ENCODE results near the gene AMH. TPM values are rescaled to one million over a fixed set of nuclear protein-coding genes. Genes with fewer than 3 reads are reported as not detected.

AMH gene
- total RNA-seq, 2 experiments from 2014 or later = 3.3 to 3.5 TPM

DNA sequence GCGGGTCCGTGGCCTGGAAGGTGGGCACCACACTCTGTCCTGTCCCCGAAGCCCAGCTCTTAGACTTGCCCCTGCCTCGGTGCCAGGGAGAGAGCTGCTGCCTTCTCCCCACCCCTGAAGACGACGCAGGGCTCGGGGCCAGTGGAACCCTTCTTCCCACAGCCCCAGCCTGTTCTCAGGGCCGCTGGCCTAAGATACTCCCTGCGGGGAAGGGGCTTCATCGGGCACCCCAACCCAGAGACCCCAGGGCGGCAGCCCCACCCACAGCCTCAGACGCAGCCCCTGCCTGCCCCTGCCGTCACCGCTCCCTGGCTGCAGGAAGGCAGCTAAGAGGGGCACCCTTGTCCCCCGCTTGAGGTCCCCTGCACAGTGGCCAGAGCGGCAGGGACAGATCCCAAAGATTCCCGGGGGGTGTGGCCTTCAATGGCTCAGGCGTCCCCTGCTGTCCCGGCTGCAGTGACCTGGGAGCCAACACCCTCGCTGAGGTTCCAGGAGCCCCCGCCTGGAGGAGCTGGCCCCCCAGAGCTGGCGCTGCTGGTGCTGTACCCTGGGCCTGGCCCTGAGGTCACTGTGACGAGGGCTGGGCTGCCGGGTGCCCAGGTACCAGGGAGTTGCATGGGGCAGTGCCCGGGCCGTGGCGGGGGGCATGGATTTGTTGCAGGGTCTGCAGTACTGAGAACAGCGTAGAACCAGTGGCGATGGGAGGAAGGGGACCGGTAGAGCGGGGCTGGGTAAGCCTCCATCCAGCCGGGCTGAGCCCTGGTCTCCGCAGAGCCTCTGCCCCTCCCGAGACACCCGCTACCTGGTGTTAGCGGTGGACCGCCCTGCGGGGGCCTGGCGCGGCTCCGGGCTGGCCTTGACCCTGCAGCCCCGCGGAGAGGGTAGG is 1.0 kb downstream of the AMH start:
- no peaks in the 10 kb centered on the region for H3K27me3 Mint-ChIP-seq
- peaks cover 37% of the 10 kb centered on the region for H3K36me3 ChIP-seq (ENCODE audit: insufficient read depth, low read length)
- H3K4me3 Mint-ChIP-seq = peak overlapping the region; percentile 63
- peaks cover 23 to 26% of the 10 kb centered on the region in 2 experiments for H3K27me3 ChIP-seq (ENCODE audit: control insufficient read depth in 1 of 2, insufficient read depth in 2 of 2, low read length in 2 of 2)
- no peak for ATAC-seq (ENCODE audit: poor library complexity)
- no peak for DNase-seq
- H3K9me3 Mint-ChIP-seq = no peaks in the 10 kb centered on the region
- POLR2A ChIA-PET = interaction anchor here (0.5 to 2.2 kb wide), 4 partner anchors 9 to 364 kb away, joined by 3 to 16 read pairs (median 4); no protein-coding TSS in a partner anchor
- H3K9me3 ChIP-seq (ENCODE audit: control insufficient read depth in 1 of 2, insufficient read depth in 1 of 2, low read length in 2 of 2) = peaks cover 0 to 11% of the 10 kb centered on the region in 2 experiments
- no peak overlapping the region for H3K27ac Mint-ChIP-seq
- TF ChIP-seq, protein P1, sequence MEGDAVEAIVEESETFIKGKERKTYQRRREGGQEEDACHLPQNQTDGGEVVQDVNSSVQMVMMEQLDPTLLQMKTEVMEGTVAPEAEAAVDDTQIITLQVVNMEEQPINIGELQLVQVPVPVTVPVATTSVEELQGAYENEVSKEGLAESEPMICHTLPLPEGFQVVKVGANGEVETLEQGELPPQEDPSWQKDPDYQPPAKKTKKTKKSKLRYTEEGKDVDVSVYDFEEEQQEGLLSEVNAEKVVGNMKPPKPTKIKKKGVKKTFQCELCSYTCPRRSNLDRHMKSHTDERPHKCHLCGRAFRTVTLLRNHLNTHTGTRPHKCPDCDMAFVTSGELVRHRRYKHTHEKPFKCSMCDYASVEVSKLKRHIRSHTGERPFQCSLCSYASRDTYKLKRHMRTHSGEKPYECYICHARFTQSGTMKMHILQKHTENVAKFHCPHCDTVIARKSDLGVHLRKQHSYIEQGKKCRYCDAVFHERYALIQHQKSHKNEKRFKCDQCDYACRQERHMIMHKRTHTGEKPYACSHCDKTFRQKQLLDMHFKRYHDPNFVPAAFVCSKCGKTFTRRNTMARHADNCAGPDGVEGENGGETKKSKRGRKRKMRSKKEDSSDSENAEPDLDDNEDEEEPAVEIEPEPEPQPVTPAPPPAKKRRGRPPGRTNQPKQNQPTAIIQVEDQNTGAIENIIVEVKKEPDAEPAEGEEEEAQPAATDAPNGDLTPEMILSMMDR (IDR thresholded peaks at IDR 0.05) = no peak
- intact Hi-C loops (cut with DNase I, micrococcal nuclease) = no loop called here
- H3K27ac ChIP-seq (ENCODE audit: low read depth in 1 of 2, low read length in 2 of 2) = no peak overlapping the region
- peaks cover 23% of the 10 kb centered on the region for H3K36me3 Mint-ChIP-seq (ENCODE audit: low read depth)
- H3K4me1 Mint-ChIP-seq (ENCODE audit: low read depth) = peaks cover 9% of the 10 kb centered on the region
- no peak overlapping the region for H3K4me3 ChIP-seq (ENCODE audit: low read length)
- H3K4me1 ChIP-seq (ENCODE audit: insufficient read depth, low read length) = peaks cover 44% of the 10 kb centered on the region
- CTCF ChIA-PET = interaction anchor here (1.0 to 1.7 kb wide), 2 partner anchors 10 to 24 kb away, joined by 3 to 4 read pairs; no protein-coding TSS in a partner anchor

- H3K9me3 ChIP-seq (ENCODE audit: control insufficient read depth in 1 of 2, insufficient read depth in 1 of 2, low read length in 2 of 2) = peaks cover 0 to 11% of the 10 kb centered on the region in 2 experiments
- ChIA-PET POLR2A (interaction anchor here (2.2 to 11.6 kb wide), 3 partner anchors 11 to 21 kb away, joined by 16 to 195 read pairs (median 44); no protein-coding TSS in a partner anchor), CTCF (interaction anchor here (1.0 to 1.7 kb wide), 2 partner anchors 11 to 14 kb away, joined by 3 to 4 read pairs; no protein-coding TSS in a partner anchor)
- peaks cover 31% of the 10 kb centered on the region for H3K36me3 ChIP-seq (ENCODE audit: insufficient read depth, low read length)
- Mint-ChIP-seq H3K27ac (no peak overlapping the region), H3K4me1 (ENCODE audit: low read depth) (peaks cover 9% of the 10 kb centered on the region), H3K27me3 (no peaks in the 10 kb centered on the region), H3K9me3 (no peaks in the 10 kb centered on the region), H3K36me3 (ENCODE audit: low read depth) (peaks cover 17% of the 10 kb centered on the region), H3K4me3 (no peak overlapping the region)
- no peak for ATAC-seq (ENCODE audit: poor library complexity)
- peaks cover 44% of the 10 kb centered on the region for H3K4me1 ChIP-seq (ENCODE audit: insufficient read depth, low read length)
- H3K4me3 ChIP-seq (ENCODE audit: low read length) = no peak overlapping the region
- peaks cover 23 to 26% of the 10 kb centered on the region in 2 experiments for H3K27me3 ChIP-seq (ENCODE audit: control insufficient read depth in 1 of 2, insufficient read depth in 2 of 2, low read length in 2 of 2)
- intact Hi-C loops (cut with DNase I, micrococcal nuclease) = no loop called here
- no peak overlapping the region for H3K27ac ChIP-seq (ENCODE audit: low read depth in 1 of 2, low read length in 2 of 2)
- DNase-seq = no peak
- TF ChIP-seq, protein P1 (IDR thresholded peaks at IDR 0.05) = no peak
Measured at GRCh38 chr19:2250766-2251105, 1.6 kb downstream of the AMH start.

DNA sequence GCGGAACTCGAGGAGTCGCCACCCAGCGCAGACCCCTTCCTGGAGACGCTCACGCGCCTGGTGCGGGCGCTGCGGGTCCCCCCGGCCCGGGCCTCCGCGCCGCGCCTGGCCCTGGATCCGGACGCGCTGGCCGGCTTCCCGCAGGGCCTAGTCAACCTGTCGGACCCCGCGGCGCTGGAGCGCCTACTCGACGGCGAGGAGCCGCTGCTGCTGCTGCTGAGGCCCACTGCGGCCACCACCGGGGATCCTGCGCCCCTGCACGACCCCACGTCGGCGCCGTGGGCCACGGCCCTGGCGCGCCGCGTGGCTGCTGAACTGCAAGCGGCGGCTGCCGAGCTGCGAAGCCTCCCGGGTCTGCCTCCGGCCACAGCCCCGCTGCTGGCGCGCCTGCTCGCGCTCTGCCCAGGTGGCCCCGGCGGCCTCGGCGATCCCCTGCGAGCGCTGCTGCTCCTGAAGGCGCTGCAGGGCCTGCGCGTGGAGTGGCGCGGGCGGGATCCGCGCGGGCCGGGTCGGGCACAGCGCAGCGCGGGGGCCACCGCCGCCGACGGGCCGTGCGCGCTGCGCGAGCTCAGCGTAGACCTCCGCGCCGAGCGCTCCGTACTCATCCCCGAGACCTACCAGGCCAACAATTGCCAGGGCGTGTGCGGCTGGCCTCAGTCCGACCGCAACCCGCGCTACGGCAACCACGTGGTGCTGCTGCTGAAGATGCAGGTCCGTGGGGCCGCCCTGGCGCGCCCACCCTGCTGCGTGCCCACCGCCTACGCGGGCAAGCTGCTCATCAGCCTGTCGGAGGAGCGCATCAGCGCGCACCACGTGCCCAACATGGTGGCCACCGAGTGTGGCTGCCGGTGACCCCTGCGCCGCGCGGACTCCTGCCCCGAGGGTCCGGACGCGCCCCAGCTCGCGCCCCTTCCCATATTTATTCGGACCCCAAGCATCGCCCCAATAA is 2.3 kb downstream of the AMH start:
- peaks cover 23 to 26% of the 10 kb centered on the region in 2 experiments for H3K27me3 ChIP-seq (ENCODE audit: control insufficient read depth in 1 of 2, insufficient read depth in 2 of 2, low read length in 2 of 2)
- intact Hi-C loops (cut with DNase I, micrococcal nuclease) = loop anchor here (2.0 kb wide), 2 partner anchors 15 to 21 kb away; partner anchors contain the start of genes PLEKHJ1 (in 1 of the 2) and SF3A2 (in 1 of the 2)

More for the DNA sequence above, 2.3 kb downstream of the AMH start:
- Histone ChIP-seq H3K36me3 (ENCODE audit: insufficient read depth, low read length) (peaks cover 24% of the 10 kb centered on the region), H3K9me3 (ENCODE audit: control insufficient read depth in 1 of 2, insufficient read depth in 1 of 2, low read length in 2 of 2) (peaks cover 0 to 11% of the 10 kb centered on the region in 2 experiments), H3K4me3 (ENCODE audit: low read length) (peak overlapping the region; percentile 50), H3K27ac (ENCODE audit: low read depth in 1 of 2, low read length in 2 of 2) (no peak overlapping the region), H3K4me1 (ENCODE audit: insufficient read depth, low read length) (peaks cover 49% of the 10 kb centered on the region)
- CTCF ChIA-PET = interaction anchor here (1.0 to 2.1 kb wide), 4 partner anchors 9 to 14 kb away, joined by 3 to 11 read pairs (median 4); no protein-coding TSS in a partner anchor
- TF ChIP-seq, protein P1 (IDR thresholded peaks at IDR 0.05) = no peak
- Mint-ChIP-seq H3K9me3 (no peaks in the 10 kb centered on the region), H3K27ac (no peak overlapping the region), H3K27me3 (no peaks in the 10 kb centered on the region), H3K4me3 (peak overlapping the region; percentile 11), H3K4me1 (ENCODE audit: low read depth) (peaks cover 9% of the 10 kb centered on the region), H3K36me3 (ENCODE audit: low read depth) (peaks cover 10% of the 10 kb centered on the region)
- POLR2A ChIA-PET = interaction anchor here (0.6 to 11.6 kb wide), 3 partner anchors 12 to 96 kb away, joined by 3 to 195 read pairs (median 44); no protein-coding TSS in a partner anchor
- peak; percentile 21 for ATAC-seq (ENCODE audit: poor library complexity)
- DNase-seq = peak in 2 of 14 experiments; percentile 52 to 53

All from CD4-positive, alpha-beta T cell (primary cell).